Stimulated activated CD4-positive, alpha-beta T cell treated with anti-CD3 and anti-CD28 coated beads, Interleukin-1b, Interleukin-23, amount 100 ng/mL, for 24 hours (primary cell): ENCODE data around the gene BZW2.
"Not testable (repeated sequence)": the region's sequence is repeated elsewhere in the genome, so short reads cannot be mapped to it uniquely, and the experiment has no call there.

Experiments used
- DNase-seq, 4 experiments: peaks; one replicate each; pipeline ENCODE4 v3.0.0-alpha.2; 2020; ENCODE audit warnings: low read depth in 4 of 4, low spot score in 1 of 4

BZW2 gene

GRCh38 chr7:16644636-16645592 is 1.1 kb upstream of the BZW2 start:
- DNase-seq: peak in 3 of 4 experiments; percentile 6 to 33 (median 21)

GRCh38 chr7:16646472-16647072 is 591 bp downstream of the BZW2 start:
- DNase-seq: peak in 2 of 4 experiments; percentile 5 to 11

- no peak for DNase-seq
Observed at GRCh38 chr7:16647435-16647960, 1.5 kb downstream of the BZW2 start.

GRCh38 chr7:16648551-16648950 is 2.6 kb downstream of the BZW2 start:
- no peak for DNase-seq

- DNase-seq: no peak
Observed at GRCh38 chr7:16649196-16649595, 3.2 kb downstream of the BZW2 start.

- DNase-seq: no peak
Observed at GRCh38 chr7:16650266-16650665, 4.3 kb downstream of the BZW2 start.

GRCh38 chr7:16651396-16652239 is 5.6 kb downstream of the BZW2 start:
- no peak for DNase-seq

DNA sequence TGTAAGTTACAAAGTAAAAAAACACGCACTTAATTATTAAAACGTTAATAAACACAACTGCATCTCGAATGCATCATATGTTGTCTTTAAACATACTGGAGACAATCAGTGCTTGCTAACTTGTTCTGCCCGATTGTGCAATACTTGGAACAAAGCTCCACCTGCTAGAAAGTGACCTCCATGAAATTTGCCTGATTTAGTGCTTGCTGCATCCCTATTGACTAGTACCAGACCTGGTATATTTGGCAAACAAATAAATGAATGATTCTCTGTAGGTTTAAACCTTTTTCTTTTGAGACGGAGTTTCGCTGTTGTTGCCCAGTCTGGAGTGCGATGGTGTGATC is 6.2 kb downstream of the BZW2 start:
- no peak for DNase-seq

- DNase-seq: no peak
Observed at GRCh38 chr7:16652888-16653287, 6.9 kb downstream of the BZW2 start.

- no peak for DNase-seq
Observed at GRCh38 chr7:16655394-16655793, 9.4 kb downstream of the BZW2 start.

DNA sequence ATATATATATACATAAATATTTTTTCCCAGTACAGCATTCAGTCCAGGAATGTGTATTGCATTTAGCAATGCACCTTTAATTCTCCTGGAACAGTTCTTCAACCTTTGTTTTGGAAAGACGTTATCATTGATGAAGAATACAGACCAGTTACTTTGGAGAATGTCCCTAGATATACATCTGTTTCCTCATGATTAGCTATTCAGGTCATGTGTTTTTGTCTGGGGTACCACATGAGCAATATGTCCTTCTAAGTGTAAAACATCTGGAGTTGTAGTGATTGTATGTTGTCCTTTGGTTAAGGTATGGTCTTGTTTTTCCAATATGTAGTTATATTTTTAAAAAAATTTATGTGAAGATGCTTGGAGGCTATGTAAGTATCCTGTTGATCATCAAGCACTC is 10.2 kb downstream of the BZW2 start:
- no peak for DNase-seq

GRCh38 chr7:16657656-16658279 is 11.8 kb downstream of the BZW2 start:
- no peak for DNase-seq

DNA sequence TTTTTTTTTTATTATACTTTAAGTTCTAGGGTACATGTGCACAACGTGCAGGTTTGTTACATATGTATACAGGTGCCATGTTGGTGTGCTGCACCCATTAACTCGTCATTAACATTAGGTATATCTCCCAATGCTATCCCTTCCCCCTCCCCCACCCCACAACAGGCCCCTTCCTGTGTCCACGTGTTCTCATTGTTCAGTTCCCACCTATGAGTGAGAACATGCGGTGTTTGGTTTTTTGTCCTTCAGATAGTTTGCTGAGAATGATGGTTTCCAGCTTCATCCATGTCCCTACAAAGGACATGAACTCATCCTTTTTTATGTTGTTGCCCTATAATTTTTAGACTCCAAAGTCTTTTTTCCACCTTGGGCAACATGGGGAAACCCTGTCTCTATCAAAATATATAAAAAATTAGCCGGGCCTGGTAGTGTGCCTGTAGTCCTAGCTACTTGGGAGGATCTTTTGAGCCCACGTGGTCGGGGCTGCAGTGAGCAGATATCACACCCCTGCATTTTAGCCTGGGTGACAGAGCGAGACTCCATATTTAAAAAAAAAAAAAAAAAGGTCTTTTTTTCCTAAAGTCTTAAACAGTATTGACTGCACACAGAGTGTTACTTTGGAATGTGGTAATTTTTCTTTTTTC is 14.0 kb downstream of the BZW2 start:
- DNase-seq: not testable (repeated sequence)

DNA sequence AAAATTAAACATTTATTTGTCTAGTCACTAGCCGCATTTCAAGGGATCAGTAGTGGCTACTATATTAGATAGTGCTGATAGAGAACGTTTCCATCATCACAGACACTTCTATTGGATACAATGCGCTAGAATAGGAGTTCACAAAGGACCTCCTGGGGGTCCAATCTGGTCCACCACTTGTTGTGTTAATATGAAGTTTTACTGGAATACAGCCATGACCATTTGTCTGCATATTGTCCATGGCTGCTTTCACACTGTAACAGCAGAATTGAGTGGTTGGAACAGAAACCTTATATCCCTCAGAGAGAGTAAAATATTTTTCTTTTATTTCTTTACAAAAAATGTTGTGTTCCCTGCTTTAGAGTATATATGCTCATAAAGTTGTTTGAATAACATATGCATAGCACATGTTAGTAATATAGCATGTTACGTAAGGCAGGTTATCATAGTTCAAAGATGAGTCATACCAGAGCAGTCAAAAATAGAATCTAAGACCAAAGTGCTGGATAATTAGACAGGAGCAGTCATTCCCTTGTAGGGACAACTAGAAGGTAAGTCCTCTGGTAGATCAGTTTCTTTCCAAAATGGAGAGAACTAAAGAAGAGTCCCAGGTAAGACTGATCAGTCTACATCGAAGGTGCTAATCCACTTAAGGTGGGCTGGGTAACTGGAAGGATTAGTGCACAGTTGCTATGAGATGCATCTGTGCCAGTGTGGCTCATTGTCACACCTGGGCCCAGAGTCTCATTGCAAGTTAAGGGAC is 14.9 kb downstream of the BZW2 start:
- no peak for DNase-seq

- no peak for DNase-seq
Observed at GRCh38 chr7:16661924-16662323, 15.9 kb downstream of the BZW2 start.

- DNase-seq: no peak
Observed at GRCh38 chr7:16667355-16667754, 21.4 kb downstream of the BZW2 start.

DNA sequence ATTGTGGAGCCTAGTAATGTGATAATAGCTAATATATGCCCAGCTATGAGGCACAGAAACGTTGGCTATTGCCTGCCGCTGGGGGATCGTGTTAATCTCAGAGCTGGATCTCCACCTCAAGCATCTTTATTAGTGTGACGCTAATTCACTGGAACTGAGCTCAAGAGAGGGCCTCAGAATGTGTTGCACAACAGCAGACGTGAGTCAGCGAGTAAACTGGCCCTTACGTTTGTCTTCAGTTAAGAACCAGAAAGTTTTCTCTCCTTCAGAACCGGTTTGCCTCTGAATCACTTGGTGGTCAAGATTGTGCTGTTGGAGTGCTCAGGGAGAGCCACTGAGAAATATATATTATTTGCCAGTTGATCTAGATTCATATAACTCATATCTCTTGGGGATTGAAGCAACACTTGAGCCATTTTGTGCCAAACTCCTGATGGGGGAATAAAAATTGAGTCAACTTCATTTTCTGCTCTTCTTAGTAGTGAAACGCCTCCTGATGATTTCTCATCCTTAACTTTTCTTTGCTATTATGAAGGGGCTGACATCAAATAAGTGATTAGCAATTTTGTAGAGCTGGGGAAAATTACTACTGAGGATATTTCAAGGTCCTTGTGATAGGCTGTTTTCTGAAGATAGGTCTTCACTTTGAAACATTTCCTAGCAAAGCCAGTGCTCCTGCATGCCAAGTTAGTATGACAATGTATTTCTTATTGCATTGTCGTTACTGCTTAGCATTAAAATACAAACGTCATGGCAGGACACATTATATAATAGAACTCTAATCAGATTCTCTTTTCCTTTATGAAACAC is 22.3 kb downstream of the BZW2 start:
- no peak for DNase-seq

DNA sequence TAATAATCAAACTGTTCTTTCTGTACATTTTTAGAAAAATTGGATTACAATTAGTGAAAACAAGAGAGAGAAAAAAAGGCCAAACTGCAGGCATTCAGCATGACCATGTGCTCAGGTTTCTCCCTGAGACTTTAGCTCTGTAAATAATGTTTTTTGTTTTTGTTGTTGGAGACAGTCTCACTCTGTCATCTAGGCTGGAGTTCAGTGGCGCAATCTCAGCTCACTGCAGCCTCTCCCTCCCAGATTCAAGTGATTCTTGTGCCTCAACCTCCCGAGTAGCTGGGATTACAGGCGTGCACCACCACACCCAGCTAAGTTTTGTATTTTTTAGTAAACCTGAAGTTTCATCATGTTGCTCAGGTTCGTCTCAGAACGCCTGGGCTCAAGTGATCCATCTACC is 23.0 kb downstream of the BZW2 start:
- no peak for DNase-seq

DNA sequence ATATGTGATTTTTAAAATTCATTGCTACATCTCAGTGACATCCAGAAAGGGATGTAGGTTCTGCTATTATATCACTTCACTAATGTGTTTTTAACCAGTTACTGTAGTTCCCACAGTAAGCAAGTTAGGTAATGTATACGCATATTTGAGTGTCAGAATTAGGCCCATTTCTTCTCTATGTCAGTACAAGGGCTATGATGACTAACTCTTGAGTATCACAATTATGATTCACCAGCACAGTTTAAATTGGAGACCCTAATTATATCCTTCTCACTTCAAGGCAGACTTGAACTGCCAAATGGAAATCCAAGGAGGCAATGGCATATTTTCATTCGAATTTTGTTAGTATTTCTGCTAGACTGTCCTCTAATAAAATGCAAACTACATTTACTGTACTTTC is 23.6 kb downstream of the BZW2 start:
- DNase-seq: no peak
